HS-27A (cell line): ENCODE results near the gene SLC23A2.
"Not testable (repeated sequence)": the region's sequence is repeated elsewhere in the genome, so short reads cannot be mapped to it uniquely, and the experiment has no call there.

ENCODE experiments used
- DNase-seq: peaks from one replicate; pipeline ENCODE4 v3.0.0-alpha.2; 2012; ENCODE audit warnings: low read depth, missing footprints

SLC23A2 gene

GRCh38 chr20:4902788-4903187 is 98.5 kb downstream of the SLC23A2 start:
- no peak for DNase-seq

GRCh38 chr20:4901031-4901818 is 100.1 kb downstream of the SLC23A2 start:
- no peak for DNase-seq

DNA sequence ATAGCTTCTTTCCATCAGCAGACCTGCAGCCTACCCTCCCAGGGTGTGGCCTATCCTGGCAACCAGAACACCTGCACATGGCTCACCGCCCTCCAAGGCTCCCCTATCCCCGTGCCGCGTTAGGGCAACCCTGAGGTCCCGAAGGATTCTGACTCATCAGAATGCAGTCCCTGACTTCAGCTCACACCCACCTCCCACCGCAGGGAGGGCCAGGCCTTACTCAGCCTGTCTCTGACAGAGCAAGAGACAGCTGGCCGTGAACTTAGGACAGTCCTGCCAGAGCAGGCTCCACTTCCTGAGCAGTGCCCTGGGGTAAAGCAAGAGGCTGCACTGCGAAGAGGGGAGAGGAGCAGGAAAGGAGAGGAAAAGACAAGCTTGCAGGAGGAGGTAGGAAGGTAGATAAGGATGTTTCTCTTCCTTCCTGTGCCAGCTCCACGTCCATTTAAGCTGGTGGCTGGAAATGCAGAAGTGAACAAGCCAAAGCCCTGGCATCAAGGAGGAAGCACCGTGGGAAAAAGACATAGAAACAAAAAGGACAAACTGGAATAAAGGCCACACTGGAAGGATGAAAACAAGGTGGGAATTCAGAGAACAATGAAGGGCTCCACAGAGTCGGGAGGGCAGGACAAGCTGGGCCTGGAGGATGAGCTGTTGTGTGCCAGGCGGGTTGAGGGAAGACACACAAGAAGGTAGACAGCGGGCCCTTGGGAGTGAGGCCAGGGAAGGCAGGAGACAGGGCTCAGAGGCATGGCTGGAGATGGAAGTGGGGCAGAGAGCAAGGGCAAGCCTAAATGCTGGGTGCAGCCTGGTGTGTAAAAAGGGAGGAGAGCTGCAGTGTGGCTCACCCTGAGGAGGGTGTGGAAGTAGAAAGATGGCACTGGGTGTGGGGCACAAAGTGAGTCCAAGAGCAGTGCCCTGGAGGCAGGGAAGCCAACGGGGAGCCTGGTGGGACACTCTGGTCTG is 102.7 kb downstream of the SLC23A2 start:
- DNase-seq: peak; percentile 20

- no peak for DNase-seq
These were observed 103.7 kb downstream of the SLC23A2 start for GRCh38 chr20:4897600-4897999.

DNA sequence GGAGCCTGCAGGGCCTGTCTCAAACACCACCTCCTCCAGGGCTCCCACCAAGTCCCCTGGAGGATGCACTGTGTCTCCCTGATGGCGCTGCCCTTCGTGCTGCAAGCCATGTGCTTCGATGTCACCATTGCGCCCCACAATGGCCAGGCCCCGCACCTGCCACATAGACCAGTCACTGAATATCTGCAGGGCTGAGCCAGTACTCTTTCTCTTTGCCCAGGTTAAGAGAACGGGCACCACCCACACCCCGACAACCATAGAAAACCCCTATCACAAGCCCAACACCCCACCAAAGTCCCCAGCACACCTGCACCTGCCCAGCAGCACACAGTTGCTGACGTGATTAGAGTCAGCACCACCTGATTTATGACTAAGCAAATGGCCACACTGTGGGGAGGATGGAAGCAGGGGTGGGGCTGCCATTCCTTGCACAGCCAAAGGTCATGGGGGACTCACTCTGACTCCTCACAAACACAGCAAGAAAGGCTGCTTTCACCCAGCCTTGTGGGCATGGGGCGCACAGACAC is 104.3 kb downstream of the SLC23A2 start:
- no peak for DNase-seq

- DNase-seq: no peak
These were observed 105.1 kb downstream of the SLC23A2 start for GRCh38 chr20:4896119-4896702.

GRCh38 chr20:4894981-4895381 is 106.3 kb downstream of the SLC23A2 start:
- no peak for DNase-seq

- no peak for DNase-seq
These were observed 106.9 kb downstream of the SLC23A2 start for GRCh38 chr20:4894409-4894808.

DNA sequence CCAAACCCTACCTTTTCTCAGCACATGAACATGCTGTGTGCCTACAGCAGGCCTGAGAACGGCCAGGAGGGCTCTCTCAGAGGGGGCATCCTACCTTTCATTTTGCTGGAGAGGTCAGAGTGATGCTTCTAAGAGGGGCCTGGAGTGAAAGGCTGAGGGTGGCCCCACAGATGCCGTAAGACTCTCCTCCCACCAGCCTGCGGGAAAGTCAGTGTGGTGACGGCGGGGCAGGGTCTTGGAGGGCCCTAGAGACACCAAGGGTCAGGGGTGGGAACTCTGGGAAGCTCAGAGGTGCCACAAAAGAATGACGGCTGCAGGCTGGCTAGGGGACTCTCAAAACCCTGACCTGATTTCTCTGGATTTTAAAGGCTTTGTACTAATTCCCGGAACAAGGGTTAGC is 107.6 kb downstream of the SLC23A2 start:
- DNase-seq: no peak

DNA sequence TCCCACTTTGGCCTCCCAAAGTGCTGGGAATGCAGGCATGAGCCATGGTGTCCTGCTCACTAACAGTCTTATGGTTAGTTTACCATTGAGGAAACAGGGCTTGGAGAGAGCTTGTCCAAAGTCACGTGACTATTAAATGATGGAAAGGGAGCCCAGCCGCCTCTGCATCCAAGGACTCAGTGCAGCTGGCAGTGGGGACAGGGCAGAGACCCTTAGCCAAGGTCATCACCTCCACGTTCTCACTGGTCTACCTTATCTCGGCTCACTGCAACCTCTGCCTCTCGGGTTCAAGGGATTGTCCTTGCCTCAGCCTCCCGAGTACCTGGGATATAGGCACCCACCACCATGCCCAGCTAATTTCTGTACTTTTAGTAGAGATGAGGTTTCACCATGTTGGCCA is 109.3 kb downstream of the SLC23A2 start:
- DNase-seq: no peak

DNA sequence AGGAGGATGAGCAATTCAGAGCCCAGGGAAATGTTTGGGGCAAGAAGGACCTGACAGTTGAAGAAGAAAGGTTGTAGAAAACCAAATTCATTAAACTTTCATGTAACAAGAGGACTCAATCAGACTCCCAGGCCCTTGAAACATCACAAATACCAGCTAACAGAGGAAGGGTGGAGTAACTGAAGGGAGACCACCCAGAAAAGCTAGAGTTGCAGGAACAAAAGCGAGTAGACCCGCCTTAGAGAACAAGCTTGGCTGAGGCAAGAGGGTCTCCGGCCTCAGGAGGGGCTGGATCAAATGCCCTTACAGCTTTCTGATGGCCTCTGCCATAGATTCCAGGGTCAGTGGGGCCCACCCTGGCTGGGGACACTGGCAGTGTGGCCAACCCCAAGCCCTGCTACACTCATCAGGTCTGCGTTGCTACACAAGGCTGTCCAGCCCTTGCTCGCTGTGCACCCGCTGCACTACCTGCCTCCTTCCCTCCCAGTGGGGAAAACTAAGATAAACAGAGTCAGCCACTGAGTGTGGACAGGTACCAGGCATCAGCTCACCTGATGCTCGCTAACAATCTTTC is 110.0 kb downstream of the SLC23A2 start:
- no peak for DNase-seq

DNA sequence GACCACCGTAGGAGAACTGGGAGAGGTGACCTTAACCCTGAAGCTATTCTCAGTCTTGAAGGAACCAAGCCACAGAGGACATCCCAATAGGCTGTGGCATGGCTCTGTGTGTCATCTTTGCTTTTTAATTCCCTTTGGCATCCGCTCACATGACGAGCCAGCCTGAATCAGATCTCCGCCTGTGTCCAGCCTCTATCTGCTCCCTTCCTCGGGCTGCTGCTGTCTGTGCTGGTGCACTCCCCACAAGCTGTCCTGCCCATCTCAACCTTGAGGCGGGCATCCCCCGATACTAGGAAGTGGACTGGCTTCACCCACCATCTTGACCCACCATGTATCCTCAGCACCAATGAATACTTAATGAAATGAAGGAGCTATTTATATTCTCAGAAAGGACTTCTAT is 111.9 kb downstream of the SLC23A2 start:
- no peak for DNase-seq

DNA sequence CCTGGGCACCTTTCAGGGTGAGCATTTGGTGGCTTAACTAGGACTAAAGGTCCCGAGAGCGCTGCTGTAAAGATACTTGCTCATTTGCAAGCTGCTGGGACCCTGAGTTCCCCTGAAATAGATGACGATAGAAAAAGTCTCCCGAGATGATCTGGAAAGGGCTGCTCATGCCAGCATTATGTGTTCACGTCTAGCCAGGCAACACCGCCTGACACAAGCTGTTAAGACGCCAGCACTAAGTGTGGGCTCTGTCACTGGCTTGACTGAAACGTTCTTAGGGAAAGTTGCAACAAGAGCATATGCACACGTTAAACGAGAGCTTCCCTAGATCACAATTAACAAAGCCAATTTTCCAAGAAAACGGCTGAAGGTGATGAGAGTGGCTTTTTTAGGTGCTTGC is 113.7 kb downstream of the SLC23A2 start:
- DNase-seq: no peak

DNA sequence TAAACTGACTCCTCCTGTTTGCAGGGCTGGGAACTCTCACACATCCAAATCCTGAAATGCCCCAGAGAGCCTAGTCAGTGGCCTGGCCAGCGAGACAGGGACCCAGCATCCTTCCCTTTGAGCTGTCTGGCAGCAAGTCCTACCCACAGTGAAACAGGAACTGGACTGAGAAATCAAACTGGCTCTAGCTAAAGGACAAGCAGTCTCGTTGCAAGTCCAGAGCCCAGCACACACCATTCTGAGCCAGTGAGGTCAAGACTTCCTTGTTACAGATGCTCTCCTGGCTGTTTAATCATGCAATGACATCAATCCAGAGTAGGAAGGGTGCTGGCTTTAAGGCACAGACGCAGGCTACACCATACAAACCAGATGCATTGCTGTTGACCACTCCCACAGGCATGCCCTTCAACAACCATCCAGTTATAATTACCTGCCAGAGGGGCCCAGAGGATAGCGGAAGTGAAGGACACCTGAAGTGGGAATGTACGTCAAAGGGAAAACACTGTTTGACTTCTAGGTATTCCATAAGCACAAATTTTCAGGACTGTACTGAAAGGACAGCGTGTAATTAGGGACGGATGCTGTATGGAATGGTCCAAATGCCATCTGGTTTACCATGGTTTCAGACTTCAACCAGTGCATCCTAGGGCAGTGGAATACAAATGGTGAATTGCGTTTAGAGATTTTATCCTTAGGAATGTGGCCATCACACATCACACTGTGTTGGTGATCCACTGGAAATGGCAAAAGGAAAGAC is 114.4 kb downstream of the SLC23A2 start:
- DNase-seq: no peak

GRCh38 chr20:4885877-4886276 is 115.4 kb downstream of the SLC23A2 start:
- no peak for DNase-seq

GRCh38 chr20:4883546-4883945 is 117.8 kb downstream of the SLC23A2 start:
- DNase-seq: no peak

GRCh38 chr20:4883051-4883450 is 118.3 kb downstream of the SLC23A2 start:
- DNase-seq: no peak

DNA sequence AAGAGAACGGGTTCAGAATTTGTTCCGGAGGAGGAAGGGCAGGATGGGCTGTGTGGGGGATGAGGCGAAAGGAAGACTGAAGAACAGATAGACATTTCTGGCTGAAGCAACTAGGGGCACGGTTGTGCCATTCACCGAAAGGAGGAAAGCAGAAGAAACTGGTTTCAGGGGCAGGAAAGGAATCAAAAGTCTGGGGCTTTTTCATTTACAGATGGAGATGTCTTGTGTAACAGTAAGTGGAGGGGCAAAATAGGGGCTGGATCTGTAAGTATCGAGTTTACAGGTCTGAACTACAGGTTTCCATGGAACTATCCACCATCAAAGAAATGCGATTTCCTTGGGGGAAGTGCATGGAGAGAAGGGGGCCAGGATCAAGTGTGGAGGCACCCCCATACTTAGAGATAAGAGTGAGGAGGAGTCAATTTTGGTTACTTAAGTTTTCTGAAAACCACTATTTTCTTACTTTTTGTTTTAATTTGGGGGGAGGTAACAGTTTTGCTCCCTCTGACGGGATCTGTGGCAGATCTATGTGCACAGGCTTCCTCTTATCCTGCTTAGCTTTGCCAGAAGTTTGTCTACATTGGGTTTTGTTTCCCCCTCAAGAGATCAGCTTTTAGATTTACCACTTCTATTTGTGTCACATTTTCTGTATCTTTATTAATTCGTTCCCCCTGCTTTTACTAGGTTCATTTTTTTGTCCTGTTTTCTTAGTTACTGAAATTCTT is 120.1 kb downstream of the SLC23A2 start:
- no peak for DNase-seq

GRCh38 chr20:4880051-4880450 is 121.3 kb downstream of the SLC23A2 start:
- no peak for DNase-seq

- DNase-seq: not testable (repeated sequence)
These were observed 123.2 kb downstream of the SLC23A2 start for GRCh38 chr20:4878099-4878498.

DNA sequence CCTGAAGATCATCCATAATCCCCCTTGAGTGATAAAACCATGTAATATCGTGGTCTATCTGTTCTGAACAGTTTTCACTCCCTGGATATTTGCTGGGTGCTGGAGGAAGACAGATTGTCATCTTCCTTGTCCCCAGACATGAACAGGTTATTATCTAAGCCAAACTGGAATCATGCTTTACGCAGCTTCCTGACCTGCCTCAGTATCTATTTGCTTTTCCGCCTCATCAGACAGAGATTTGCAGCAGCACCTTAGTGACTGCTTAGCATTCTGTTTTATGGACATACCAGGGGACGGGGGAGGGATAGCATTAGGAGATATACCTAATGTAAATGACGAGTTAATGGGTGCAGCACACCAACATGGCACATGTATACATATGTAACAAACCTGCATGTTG is 124.6 kb downstream of the SLC23A2 start:
- DNase-seq: no peak
